ENCODE data around the gene TERT.
"Not testable (repeated sequence)": the region's sequence is repeated elsewhere in the genome, so short reads cannot be mapped to it uniquely, and the experiment has no call there.

- TF ChIP-seq CTCF, POLR2A (IDR thresholded peaks at IDR 0.05): not testable (repeated sequence)
Measured at GRCh38 chr5:1339139-1339817, 44.4 kb upstream of the TERT start.

Measured in body of pancreas (tissue), 4 donors.